HG03565 (cell line): Measurements from ENCODE around the gene COX19.

Source experiments
- ATAC-seq: cut with Tn5 transposase; IDR thresholded peaks from one replicate; pipeline ENCODE4 v1.9.1; 2021; ENCODE audit warnings: mild to moderate bottlenecking, moderate library complexity; ENCODE audit not compliant: unreplicated experiment

The COX19 gene

GRCh38 chr7:992709-993607 is 17.6 kb upstream of the COX19 start:
- peak; percentile 82 for ATAC-seq

- ATAC-seq: no peak
These were observed 16.6 kb upstream of the COX19 start for GRCh38 chr7:991729-992656.

GRCh38 chr7:990933-991728 is 15.8 kb upstream of the COX19 start:
- no peak for ATAC-seq

GRCh38 chr7:990352-990932 is 15.1 kb upstream of the COX19 start:
- ATAC-seq: no peak

GRCh38 chr7:988963-989529 is 13.7 kb upstream of the COX19 start:
- no peak for ATAC-seq

- ATAC-seq: no peak
These were observed 13.1 kb upstream of the COX19 start for GRCh38 chr7:988426-988911.

- no peak for ATAC-seq
These were observed 12.6 kb upstream of the COX19 start for GRCh38 chr7:987909-988308.

- no peak for ATAC-seq
These were observed 11.7 kb upstream of the COX19 start for GRCh38 chr7:986766-987751.

- ATAC-seq: no peak
These were observed 10.8 kb upstream of the COX19 start for GRCh38 chr7:985915-986741.

GRCh38 chr7:985127-985416 is 9.7 kb upstream of the COX19 start:
- no peak for ATAC-seq

- ATAC-seq: no peak
These were observed 9.2 kb upstream of the COX19 start for GRCh38 chr7:984361-985126.

- no peak for ATAC-seq
These were observed 8.3 kb upstream of the COX19 start for GRCh38 chr7:983616-984071.

- no peak for ATAC-seq
These were observed 7.8 kb upstream of the COX19 start, which contains the start of gene CYP2W1 for GRCh38 chr7:983004-983615. Gene CYP2W1 (plus strand): TSS chr7:983181. CDS start chr7:983212, 31 bp downstream.

GRCh38 chr7:982511-983003 is 7.2 kb upstream of the COX19 start:
- no peak for ATAC-seq

GRCh38 chr7:981793-982510 is 6.6 kb upstream of the COX19 start:
- no peak for ATAC-seq
